Lower leg skin (tissue), 4 donors: ENCODE data around the gene MLEC. TPM values are rescaled to one million over a fixed set of nuclear protein-coding genes. Genes with fewer than 3 reads are reported as not detected.

Source experiments
- DNase-seq, 2 donors: peaks; one replicate each; pipeline ENCODE4 v3.0.0-alpha.2; 2019; ENCODE audit warnings: low spot score in 2 of 2
- H3K4me3 ChIP-seq: fragments of 200-600 bp; sonication (generic); 2 replicates; pipeline ENCODE4 v1.5.1; 2017; ENCODE audit warnings: mild to moderate bottlenecking, low read depth; ENCODE audit not compliant: poor library complexity, severe bottlenecking
- CTCF ChIP-seq, 3 donors: fragments of 450-650 bp; IDR thresholded peaks; one replicate each; pipeline ENCODE4 v1.5.1; 2016; ENCODE audit warnings: antibody characterized with exemption in 3 of 3, mild to moderate bottlenecking in 3 of 3, moderate library complexity in 2 of 3
- POLR2A ChIP-seq, 2 donors: fragments of 450-650 bp; IDR thresholded peaks; one replicate each; pipeline ENCODE4 v1.6.1; 2016 to 2017; ENCODE audit warnings: antibody characterized with exemption in 2 of 2, mild to moderate bottlenecking in 1 of 2, moderate library complexity in 1 of 2
- WGBS, 2 donors: methylation state at CpG; one replicate each; pipeline ENCODE4 v1.1.5; 2018; 5-methylcytosine and 5-hydroxymethylcytosine counted together
- intact Hi-C: fragments of 100-400 bp; cut with DNase I; formaldehyde crosslinking; loops from one replicate; pipeline ENCODE4 v1.15.0; 2023; ENCODE audit warnings: low total_unique reads
- total RNA-seq, 4 donors: library from RNA; depleted of rRNA; stranded (reverse); fragments of >200 nt; gene quantifications; one replicate each; pipeline ENCODE4 v1.1.0, GENCODE V29; 2016

Gene MLEC
- total RNA-seq, 4 donors from 2014 or later = 15.4 to 53.3 (median 40.9) TPM

- no peak for DNase-seq
- H3K4me3 ChIP-seq = peak overlapping the region; percentile 74
- intact Hi-C loops = loop anchor here (5.0 to 10.0 kb wide), 2 partner anchors 64 to 127 kb away; partner anchors contain the start of gene POP5
- TF ChIP-seq CTCF (IDR thresholded peaks at IDR 0.05) (no peak), POLR2A (IDR thresholded peaks at IDR 0.05) (no peak)
- 27 to 34% methylated on average over 6 of the region's 6 CpGs for WGBS, 2 donors
These were observed 24.5 kb downstream of the MLEC start for GRCh38 chr12:120711411-120711810.

- DNase-seq = no peak
- no peak overlapping the region for H3K4me3 ChIP-seq
- no peak for TF ChIP-seq POLR2A (IDR thresholded peaks at IDR 0.05)
- TF ChIP-seq CTCF (IDR thresholded peaks at IDR 0.05) = no peak
- intact Hi-C loops = loop anchor here (5.0 to 10.0 kb wide), 2 partner anchors 65 to 128 kb away; partner anchors contain the start of gene POP5
- 71 to 75% methylated on average over 6 of the region's 6 CpGs for WGBS, 2 donors
These were observed 25.7 kb downstream of the MLEC start for GRCh38 chr12:120712610-120713009.

GRCh38 chr12:120713861-120714482 lies 27.0 kb downstream of the MLEC start:
- TF ChIP-seq CTCF (IDR thresholded peaks at IDR 0.05) = no peak
- no peak for TF ChIP-seq POLR2A (IDR thresholded peaks at IDR 0.05)
- intact Hi-C loops = loop anchor here (5.0 to 10.0 kb wide), 2 partner anchors 67 to 129 kb away; partner anchors contain the start of gene POP5
- 19 to 25% methylated on average over 4 of the region's 4 CpGs for WGBS, 2 donors
- no peak overlapping the region for H3K4me3 ChIP-seq
- DNase-seq = peak in 1 of 2 donors; percentile 80

- H3K4me3 ChIP-seq = no peak overlapping the region
- 95 to 96% methylated on average over 9 of the region's 9 CpGs for WGBS, 2 donors
- intact Hi-C loops = loop anchor here (10.0 kb wide), 1 partner anchor 133 kb away; the partner anchor contains the start of gene POP5
- no peak for DNase-seq
- no peak for TF ChIP-seq POLR2A (IDR thresholded peaks at IDR 0.05)
- no peak for TF ChIP-seq CTCF (IDR thresholded peaks at IDR 0.05)
These were observed 31.1 kb downstream of the MLEC start for GRCh38 chr12:120718055-120718454.

- DNase-seq = no peak
- TF ChIP-seq CTCF (IDR thresholded peaks at IDR 0.05) (no peak), POLR2A (IDR thresholded peaks at IDR 0.05) (no peak)
- no peak overlapping the region for H3K4me3 ChIP-seq
- 90 to 92% methylated on average over 2 of the region's 2 CpGs for WGBS, 2 donors
- intact Hi-C loops = loop anchor here (10.0 kb wide), 1 partner anchor 134 kb away; the partner anchor contains the start of gene POP5
These were observed 32.1 kb downstream of the MLEC start for GRCh38 chr12:120719072-120719471.
